ENCODE results near the gene OGDH. TPM values are rescaled to one million over a fixed set of nuclear protein-coding genes. Genes with fewer than 3 reads are reported as not detected.

The OGDH gene
- total and polyA plus RNA-seq, 10 of the 15 experiments (the other 5 are each of a cell fraction or from before 2014, with no cell fraction given) = 4.1 to 103 (median 48.4) TPM

GRCh38 chr7:44625526-44626471 lies 19.4 kb downstream of the OGDH start:
- no peak overlapping the region for H3K27ac ChIP-seq (ENCODE audit: control insufficient read depth, insufficient read depth)
- no peaks in the 10 kb centered on the region for H3K9me3 ChIP-seq (replicated peaks; ENCODE audit: control insufficient read depth, insufficient read depth, low read length)
- H3K4me2 ChIP-seq (ENCODE audit: control insufficient read depth, insufficient read depth) = no peak overlapping the region
- H2AFZ ChIP-seq (ENCODE audit: control insufficient read depth, low read depth, low read length) = no peak overlapping the region
- H3K9ac ChIP-seq (ENCODE audit: control insufficient read depth, insufficient read depth, low read length) = no peak overlapping the region
- ChIA-PET POLR2A (interaction anchor here (1.6 to 3.5 kb wide), 3 partner anchors 9 to 14 kb away, joined by 5 to 27 read pairs (median 14); no protein-coding TSS in a partner anchor), SMC1A (ENCODE audit: uncharacterized antibody, unreplicated experiment) (interaction anchor here (0.8 to 6.2 kb wide), 2 partner anchors 11 to 43 kb away, joined by 3 to 106 read pairs; partner anchors contain the start of gene TMED4), CTCF (interaction anchor here (2.8 kb wide), 1 partner anchor 12 kb away, joined by 18 read pairs; no protein-coding TSS in a partner anchor), RAD21 (ENCODE audit: unreplicated experiment) (interaction anchor here (1.3 to 2.7 kb wide), 2 partner anchors 11 to 19 kb away, joined by 3 to 15 read pairs; partner anchors contain the start of gene OGDH)
- TF ChIP-seq, protein P1, sequence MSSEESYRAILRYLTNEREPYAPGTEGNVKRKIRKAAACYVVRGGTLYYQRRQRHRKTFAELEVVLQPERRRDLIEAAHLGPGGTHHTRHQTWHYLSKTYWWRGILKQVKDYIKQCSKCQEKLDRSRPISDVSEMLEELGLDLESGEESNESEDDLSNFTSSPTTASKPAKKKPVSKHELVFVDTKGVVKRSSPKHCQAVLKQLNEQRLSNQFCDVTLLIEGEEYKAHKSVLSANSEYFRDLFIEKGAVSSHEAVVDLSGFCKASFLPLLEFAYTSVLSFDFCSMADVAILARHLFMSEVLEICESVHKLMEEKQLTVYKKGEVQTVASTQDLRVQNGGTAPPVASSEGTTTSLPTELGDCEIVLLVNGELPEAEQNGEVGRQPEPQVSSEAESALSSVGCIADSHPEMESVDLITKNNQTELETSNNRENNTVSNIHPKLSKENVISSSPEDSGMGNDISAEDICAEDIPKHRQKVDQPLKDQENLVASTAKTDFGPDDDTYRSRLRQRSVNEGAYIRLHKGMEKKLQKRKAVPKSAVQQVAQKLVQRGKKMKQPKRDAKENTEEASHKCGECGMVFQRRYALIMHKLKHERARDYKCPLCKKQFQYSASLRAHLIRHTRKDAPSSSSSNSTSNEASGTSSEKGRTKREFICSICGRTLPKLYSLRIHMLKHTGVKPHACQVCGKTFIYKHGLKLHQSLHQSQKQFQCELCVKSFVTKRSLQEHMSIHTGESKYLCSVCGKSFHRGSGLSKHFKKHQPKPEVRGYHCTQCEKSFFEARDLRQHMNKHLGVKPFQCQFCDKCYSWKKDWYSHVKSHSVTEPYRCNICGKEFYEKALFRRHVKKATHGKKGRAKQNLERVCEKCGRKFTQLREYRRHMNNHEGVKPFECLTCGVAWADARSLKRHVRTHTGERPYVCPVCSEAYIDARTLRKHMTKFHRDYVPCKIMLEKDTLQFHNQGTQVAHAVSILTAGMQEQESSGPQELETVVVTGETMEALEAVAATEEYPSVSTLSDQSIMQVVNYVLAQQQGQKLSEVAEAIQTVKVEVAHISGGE (CRISPR knock-in tag; IDR thresholded peaks at IDR 0.05) = no peak
- no peak for TF ChIP-seq MYB (IDR thresholded peaks at IDR 0.05; ENCODE audit: borderline replicate concordance, low read depth, low read length)
- no peak for TF ChIP-seq SIX5 (IDR thresholded peaks at IDR 0.05; ENCODE audit: low read depth, low read length, severe bottlenecking)
- TF ChIP-seq LARP7 (IDR thresholded peaks at IDR 0.05) = no peak
- TF ChIP-seq CTCF (IDR thresholded peaks at IDR 0.05 in 2 of 3, conservative IDR thresholded peaks at IDR 0.05 in 1 of 3; ENCODE audit: control insufficient read depth in 2 of 3, extremely low read depth in 1 of 3, insufficient read depth in 1 of 3, low read depth in 3 of 3, low read length in 3 of 3) = no peak
- TF ChIP-seq PAX8 (IDR thresholded peaks at IDR 0.05) = no peak
- TF ChIP-seq WRNIP1 (IDR thresholded peaks at IDR 0.05; ENCODE audit: borderline replicate concordance, low read depth, low read length) = no peak
- no peak for TF ChIP-seq RFX5 (IDR thresholded peaks at IDR 0.05; ENCODE audit: low read depth, low read length)
- TF ChIP-seq CEBPZ (IDR thresholded peaks at IDR 0.05; ENCODE audit: low read depth, low read length) = no peak
- no peak for TF ChIP-seq TBL1XR1 (IDR thresholded peaks at IDR 0.05; ENCODE audit: low read depth, low read length)
- TF ChIP-seq RELB (IDR thresholded peaks at IDR 0.05; ENCODE audit: low read depth) = no peak
- no TSS peak for BruUV-seq (replicated peaks)
- no peak overlapping the region for H3K4me3 ChIP-seq
- peaks cover 52% of the 10 kb centered on the region for H3K79me2 ChIP-seq (ENCODE audit: control insufficient read depth, insufficient read depth, low read length)
- H3K4me1 ChIP-seq (ENCODE audit: control insufficient read depth, insufficient read depth, low read length) = peaks cover 52% of the 10 kb centered on the region
- H4K20me1 ChIP-seq (ENCODE audit: control insufficient read depth, insufficient read depth) = no peaks in the 10 kb centered on the region; the same call in 1 of the 2 replicates
- intact Hi-C loops (cut with micrococcal nuclease; ENCODE audit: unreplicated experiment) = no loop called here
- DNase-seq (ENCODE audit: low read depth, low spot score) = no peak
- no peaks in the 10 kb centered on the region for H3K27me3 ChIP-seq (replicated peaks in 1 of 2; ENCODE audit: control insufficient read depth in 2 of 2, insufficient read depth in 2 of 2, low read length in 1 of 2)
- ATAC-seq = no peak
- in situ Hi-C loops (cut with MboI) = no loop called here
- peaks cover 16 to 20% of the 10 kb centered on the region in 2 experiments for H3K36me3 ChIP-seq (ENCODE audit: control insufficient read depth in 2 of 2, insufficient read depth in 2 of 2, low read length in 1 of 2)
- 79% methylated on average over 6 of the region's 6 CpGs for WGBS (ENCODE audit: insufficient coverage, insufficient replicate concordance, low lambda C conversion rate, missing lambda C conversion rate)
- no peak for FAIRE-seq
